ENCODE measurements around the gene PLEKHM1.

The PLEKHM1 gene

DNA sequence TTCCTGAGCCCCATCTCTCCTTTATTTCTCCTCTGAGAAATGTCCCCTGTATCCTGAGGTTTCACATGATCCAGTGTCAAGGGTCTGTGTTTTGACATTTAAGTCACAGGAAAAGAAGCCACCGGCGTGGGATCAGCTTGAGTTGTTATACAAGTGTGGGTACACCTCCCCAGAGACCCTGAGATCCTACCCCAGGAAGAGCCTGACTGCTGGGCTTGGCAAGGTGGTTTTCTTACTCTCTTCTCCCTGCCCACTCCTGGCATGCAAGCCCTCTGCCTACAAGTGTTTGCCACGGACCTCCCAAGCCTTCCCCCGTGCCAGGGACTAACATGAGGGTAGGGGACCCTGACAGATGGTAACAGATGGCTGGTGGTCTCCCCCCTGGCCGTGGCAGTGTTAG lies 55.0 kb downstream of the PLEKHM1 start:
- no peaks in the 10 kb centered on the region for H3K27me3 ChIP-seq (replicated peaks in 2 of 5; ENCODE audit: control insufficient read depth in 4 of 5, insufficient read depth in 5 of 5, low read length in 4 of 5)
- no peak overlapping the region for H3K4me3 ChIP-seq (ENCODE audit: control insufficient read depth in 1 of 7, extremely low read depth in 1 of 7, insufficient read depth in 4 of 7, low read depth in 2 of 7, low read length in 6 of 7)
- ChIA-PET POLR2A (no interaction called here), CTCF (interaction anchor here (1.4 to 2.2 kb wide), 2 partner anchors 27 to 34 kb away, joined by 3 to 6 read pairs; no protein-coding TSS in a partner anchor)
- peaks cover 0 to 32% (median 22%) of the 10 kb centered on the region in 4 experiments for H3K36me3 ChIP-seq (ENCODE audit: control insufficient read depth in 4 of 4, insufficient read depth in 4 of 4, low read length in 3 of 4)
- DNase-seq: no peak
- peaks cover 3 to 50% (median 38%) of the 10 kb centered on the region in 4 experiments for H3K4me1 ChIP-seq (ENCODE audit: control extremely low read depth in 1 of 4, control insufficient read depth in 4 of 4, insufficient read depth in 4 of 4, low read length in 3 of 4)
- H3K27ac ChIP-seq (ENCODE audit: insufficient read depth in 1 of 2, low read depth in 1 of 2, low read length in 2 of 2, poor library complexity in 1 of 2, severe bottlenecking in 2 of 2): no peak overlapping the region
- 79% methylated on average over 2 of the region's 5 CpGs for WGBS (ENCODE audit: insufficient coverage)
- no peaks in the 10 kb centered on the region for H3K9me3 ChIP-seq (ENCODE audit: control extremely low read depth in 1 of 5, control insufficient read depth in 4 of 5, insufficient read depth in 2 of 5, low read depth in 1 of 5, low read length in 4 of 5)

GRCh38 chr17:45433159-45433535 lies 57.4 kb downstream of the PLEKHM1 start:
- CTCF ChIA-PET: no interaction called here
- H3K4me3 ChIP-seq (ENCODE audit: control insufficient read depth in 1 of 7, extremely low read depth in 1 of 7, insufficient read depth in 4 of 7, low read depth in 2 of 7, low read length in 6 of 7): peak overlapping the region in 3 of 7 experiments; percentile 19 to 83 (median 63)
- no peaks in the 10 kb centered on the region for H3K9me3 ChIP-seq (ENCODE audit: control extremely low read depth in 1 of 5, control insufficient read depth in 4 of 5, insufficient read depth in 2 of 5, low read depth in 1 of 5, low read length in 4 of 5)
- H3K27ac ChIP-seq (ENCODE audit: insufficient read depth in 1 of 2, low read depth in 1 of 2, low read length in 2 of 2, poor library complexity in 1 of 2, severe bottlenecking in 2 of 2): no peak overlapping the region
- POLR2A ChIA-PET: no interaction called here
- 100% methylated on average over 1 of the region's 4 CpGs for WGBS (ENCODE audit: insufficient coverage)
- peaks cover 0 to 24% (median 18%) of the 10 kb centered on the region in 4 experiments for H3K36me3 ChIP-seq (ENCODE audit: control insufficient read depth in 4 of 4, insufficient read depth in 4 of 4, low read length in 3 of 4)
- no peak for DNase-seq
- no peaks in the 10 kb centered on the region for H3K27me3 ChIP-seq (replicated peaks in 2 of 5; ENCODE audit: control insufficient read depth in 4 of 5, insufficient read depth in 5 of 5, low read length in 4 of 5)
- H3K4me1 ChIP-seq (ENCODE audit: control extremely low read depth in 1 of 4, control insufficient read depth in 4 of 4, insufficient read depth in 4 of 4, low read length in 3 of 4): peaks cover 6 to 65% (median 51%) of the 10 kb centered on the region in 4 experiments

DNA sequence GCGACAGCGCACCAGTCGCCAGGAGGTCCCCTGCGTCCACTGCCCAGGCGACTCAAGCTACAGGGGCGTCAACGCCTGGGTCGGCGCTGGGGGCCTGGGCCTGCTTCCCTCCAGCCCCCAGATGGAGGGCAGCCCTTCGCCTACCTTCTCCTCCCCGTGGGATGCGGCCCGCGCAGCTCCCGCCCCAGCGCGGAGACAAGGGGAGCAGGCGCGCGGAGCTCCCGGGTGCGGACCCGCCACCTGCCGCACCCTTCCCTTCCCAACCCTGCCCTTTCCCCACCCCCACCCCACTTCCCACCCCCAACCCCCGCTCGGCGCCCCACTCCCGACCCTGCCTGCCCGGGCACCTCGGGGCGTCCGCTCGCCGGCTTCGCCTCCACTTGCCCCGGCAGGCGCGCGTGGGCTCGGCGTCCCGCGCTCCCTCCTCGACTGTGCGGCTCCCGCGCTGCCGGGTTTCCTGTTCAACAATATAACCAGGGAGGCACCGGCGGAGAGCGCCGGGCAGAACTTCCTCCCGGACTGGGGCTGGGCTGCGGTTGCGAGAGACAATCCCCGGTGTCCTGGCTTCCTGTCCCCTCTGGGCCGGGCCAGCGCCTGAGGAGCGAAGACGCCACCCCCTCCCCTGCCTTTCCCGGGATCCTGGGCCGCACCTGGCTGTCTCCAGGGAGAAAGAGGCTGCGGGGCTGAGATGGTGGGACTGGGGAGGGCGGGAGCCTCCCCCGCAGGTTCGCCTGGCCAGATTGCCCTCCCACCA lies 57.9 kb downstream of the PLEKHM1 start, which contains the start of gene ARHGAP27:
ARHGAP27 (minus strand) TSS at position 466 of the 754 bp plus-strand sequence. CDS start 2,591 bp downstream, outside the sequence.
- CTCF ChIA-PET: interaction anchor here (1.4 kb wide), 1 partner anchor 40 kb away, joined by 3 read pairs; no protein-coding TSS in a partner anchor
- POLR2A ChIA-PET: interaction anchor here (1.6 kb wide), 1 partner anchor 8 kb away, joined by 8 read pairs; no protein-coding TSS in a partner anchor
- DNase-seq: peak in 1 of 3 donors; percentile 54
- WGBS (ENCODE audit: insufficient coverage): under 1% methylated on average over 26 of the region's 66 CpGs
- Histone ChIP-seq H3K27me3 (replicated peaks in 2 of 5; ENCODE audit: control insufficient read depth in 4 of 5, insufficient read depth in 5 of 5, low read length in 4 of 5) (no peaks in the 10 kb centered on the region), H3K9me3 (ENCODE audit: control extremely low read depth in 1 of 5, control insufficient read depth in 4 of 5, insufficient read depth in 2 of 5, low read depth in 1 of 5, low read length in 4 of 5) (no peaks in the 10 kb centered on the region), H3K4me3 (ENCODE audit: control insufficient read depth in 1 of 7, extremely low read depth in 1 of 7, insufficient read depth in 4 of 7, low read depth in 2 of 7, low read length in 6 of 7) (peak within 1 kb of the TSS; percentile 53 to 88 (median 71)), H3K27ac (ENCODE audit: insufficient read depth in 1 of 2, low read depth in 1 of 2, low read length in 2 of 2, poor library complexity in 1 of 2, severe bottlenecking in 2 of 2) (no peak within 1 kb of the TSS), H3K36me3 (ENCODE audit: control insufficient read depth in 4 of 4, insufficient read depth in 4 of 4, low read length in 3 of 4) (peaks cover 0 to 20% (median 16%) of the 10 kb centered on the region in 4 experiments), H3K4me1 (ENCODE audit: control extremely low read depth in 1 of 4, control insufficient read depth in 4 of 4, insufficient read depth in 4 of 4, low read length in 3 of 4) (peaks cover 6 to 71% (median 57%) of the 10 kb centered on the region in 4 experiments)

GRCh38 chr17:45431531-45432404 lies 58.8 kb downstream of the PLEKHM1 start:
- peak; percentile 59 to 80 (median 72) for DNase-seq
- Histone ChIP-seq H3K27ac (ENCODE audit: insufficient read depth in 1 of 2, low read depth in 1 of 2, low read length in 2 of 2, poor library complexity in 1 of 2, severe bottlenecking in 2 of 2) (no peak overlapping the region), H3K4me3 (ENCODE audit: control insufficient read depth in 1 of 7, extremely low read depth in 1 of 7, insufficient read depth in 4 of 7, low read depth in 2 of 7, low read length in 6 of 7) (peak overlapping the region; percentile 53 to 88 (median 71)), H3K36me3 (ENCODE audit: control insufficient read depth in 4 of 4, insufficient read depth in 4 of 4, low read length in 3 of 4) (peaks cover 0 to 20% (median 11%) of the 10 kb centered on the region in 4 experiments), H3K27me3 (replicated peaks in 2 of 5; ENCODE audit: control insufficient read depth in 4 of 5, insufficient read depth in 5 of 5, low read length in 4 of 5) (no peaks in the 10 kb centered on the region), H3K9me3 (ENCODE audit: control extremely low read depth in 1 of 5, control insufficient read depth in 4 of 5, insufficient read depth in 2 of 5, low read depth in 1 of 5, low read length in 4 of 5) (no peaks in the 10 kb centered on the region), H3K4me1 (ENCODE audit: control extremely low read depth in 1 of 4, control insufficient read depth in 4 of 4, insufficient read depth in 4 of 4, low read length in 3 of 4) (peaks cover 6 to 79% (median 61%) of the 10 kb centered on the region in 4 experiments)
- 0% methylated on average over 40 of the region's 64 CpGs for WGBS (ENCODE audit: insufficient coverage)
- ChIA-PET POLR2A (interaction anchor here (0.7 to 1.6 kb wide), 4 partner anchors 9 to 121 kb away, joined by 3 to 8 read pairs (median 4); no protein-coding TSS in a partner anchor), CTCF (interaction anchor here (1.4 kb wide), 1 partner anchor 39 kb away, joined by 3 read pairs; no protein-coding TSS in a partner anchor)

GRCh38 chr17:45430738-45431530 lies 59.6 kb downstream of the PLEKHM1 start:
- Histone ChIP-seq H3K4me3 (ENCODE audit: control insufficient read depth in 1 of 7, extremely low read depth in 1 of 7, insufficient read depth in 4 of 7, low read depth in 2 of 7, low read length in 6 of 7) (peak overlapping the region; percentile 53 to 88 (median 68)), H3K27me3 (replicated peaks in 2 of 5; ENCODE audit: control insufficient read depth in 4 of 5, insufficient read depth in 5 of 5, low read length in 4 of 5) (no peaks in the 10 kb centered on the region), H3K27ac (ENCODE audit: insufficient read depth in 1 of 2, low read depth in 1 of 2, low read length in 2 of 2, poor library complexity in 1 of 2, severe bottlenecking in 2 of 2) (no peak overlapping the region), H3K9me3 (ENCODE audit: control extremely low read depth in 1 of 5, control insufficient read depth in 4 of 5, insufficient read depth in 2 of 5, low read depth in 1 of 5, low read length in 4 of 5) (no peaks in the 10 kb centered on the region), H3K4me1 (ENCODE audit: control extremely low read depth in 1 of 4, control insufficient read depth in 4 of 4, insufficient read depth in 4 of 4, low read length in 3 of 4) (peaks cover 6 to 84% (median 63%) of the 10 kb centered on the region in 4 experiments), H3K36me3 (ENCODE audit: control insufficient read depth in 4 of 4, insufficient read depth in 4 of 4, low read length in 3 of 4) (peaks cover 0 to 15% (median 4%) of the 10 kb centered on the region in 4 experiments)
- CTCF ChIA-PET: interaction anchor here (1.4 kb wide), 1 partner anchor 38 kb away, joined by 3 read pairs; no protein-coding TSS in a partner anchor
- 19% methylated on average over 35 of the region's 47 CpGs for WGBS (ENCODE audit: insufficient coverage)
- POLR2A ChIA-PET: interaction anchor here (0.7 to 1.6 kb wide), 4 partner anchors 10 to 120 kb away, joined by 3 to 8 read pairs (median 4); no protein-coding TSS in a partner anchor
- DNase-seq: peak in 2 of 3 donors; percentile 66 to 74

All from common myeloid progenitor, CD34-positive (primary cell).